GM12891 (cell line): ENCODE data around the gene HSPB2. TPM values are rescaled to one million over a fixed set of nuclear protein-coding genes. Genes with fewer than 3 reads are reported as not detected.
"Not testable (repeated sequence)": the region's sequence is repeated elsewhere in the genome, so short reads cannot be mapped to it uniquely, and the experiment has no call there.

ENCODE experiments used
- DNase-seq: peaks from one replicate; pipeline ENCODE4 v3.0.0; 2011; ENCODE audit warnings: low spot score; ENCODE audit not compliant: insufficient read length
- FAIRE-seq: peaks from 2 replicates; lab custom pipeline; 2011; peaks lifted over from hg19 to GRCh38; lab: Jason Lieb, UNC
- PAX5 ChIP-seq: IDR thresholded peaks from 2 replicates; pipeline ENCODE4 v1.6.1; 2011; ENCODE audit warnings: low read length, moderate library complexity, mild to moderate bottlenecking; ENCODE audit not compliant: insufficient read depth, severe bottlenecking
- POLR2A ChIP-seq: IDR thresholded peaks from 2 replicates; pipeline ENCODE4 v1.6.1; 2011; ENCODE audit warnings: low read depth, low read length, control low read depth
- POLR2AphosphoS5 ChIP-seq: IDR thresholded peaks from 2 replicates; pipeline ENCODE4 v1.6.1; 2011; ENCODE audit warnings: low read depth, low read length, control low read depth
- POU2F2 ChIP-seq: IDR thresholded peaks from 2 replicates; pipeline ENCODE4 v1.6.1; 2011; ENCODE audit warnings: low read depth, mild to moderate bottlenecking, control low read depth, low read length, moderate library complexity
- SPI1 ChIP-seq: IDR thresholded peaks from 2 replicates; pipeline ENCODE4 v1.6.1; 2011; ENCODE audit warnings: low read depth, low read length, control low read depth
- TAF1 ChIP-seq: IDR thresholded peaks from 2 replicates; pipeline ENCODE4 v1.6.1; 2011; ENCODE audit warnings: low read depth, low read length, control low read depth
- polyA plus RNA-seq: library from polyadenylated mRNA; unstranded; fragments of >200 nt; gene quantifications from one replicate; pipeline ENCODE4 v1.2.1, GENCODE V29; 2012; ENCODE audit warnings: low read depth, missing spikeins, inconsistent platforms; ENCODE audit not compliant: missing spikeins

Gene HSPB2, protein sequence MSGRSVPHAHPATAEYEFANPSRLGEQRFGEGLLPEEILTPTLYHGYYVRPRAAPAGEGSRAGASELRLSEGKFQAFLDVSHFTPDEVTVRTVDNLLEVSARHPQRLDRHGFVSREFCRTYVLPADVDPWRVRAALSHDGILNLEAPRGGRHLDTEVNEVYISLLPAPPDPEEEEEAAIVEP
- not detected for polyA plus RNA-seq

- FAIRE-seq: no peak
- no peak for DNase-seq
- TF ChIP-seq POLR2A: no peak
- no peak for TF ChIP-seq POU2F2
- no peak for TF ChIP-seq POLR2AphosphoS5
- TF ChIP-seq PAX5: no peak
- TF ChIP-seq TAF1: no peak
- no peak for TF ChIP-seq SPI1
Observed at GRCh38 chr11:111912535-111912934, at the start of gene HSPB2. TSS of gene HSPB2 (plus strand) at chr11:111912734. CDS start at chr11:111912830, 96 bp downstream.

- no peak for TF ChIP-seq POLR2AphosphoS5
- TF ChIP-seq SPI1: no peak
- TF ChIP-seq TAF1: no peak
- no peak for TF ChIP-seq POU2F2
- no peak for FAIRE-seq
Observed at GRCh38 chr11:111870113-111870512, 42.4 kb upstream of the HSPB2 start.

DNA sequence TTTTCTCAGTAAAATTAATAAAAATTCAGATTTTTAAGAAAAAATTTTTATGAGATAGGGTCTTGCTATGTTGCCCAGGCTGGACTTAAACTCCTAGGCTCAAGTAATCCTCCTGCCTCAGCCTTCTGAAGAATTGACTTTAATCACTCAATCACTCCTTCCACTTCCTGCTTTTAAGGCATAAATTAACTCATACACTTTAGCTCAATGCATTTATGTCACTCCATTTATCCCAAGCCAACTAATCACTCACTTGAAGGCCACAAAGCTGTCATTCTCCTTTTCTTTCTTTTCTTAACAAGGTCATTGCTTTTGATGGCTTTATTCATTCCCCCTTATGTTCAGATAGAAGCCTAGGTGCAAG is 42.0 kb upstream of the HSPB2 start:
- DNase-seq (no peak), FAIRE-seq (no peak)
- no peak for TF ChIP-seq POU2F2
- TF ChIP-seq TAF1: no peak
- TF ChIP-seq POLR2AphosphoS5: no peak
- TF ChIP-seq SPI1: peak; percentile 63
- no peak for TF ChIP-seq PAX5

More at GRCh38 chr11:111870113-111870512, 42.4 kb upstream of the HSPB2 start:
- DNase-seq: no peak

DNA sequence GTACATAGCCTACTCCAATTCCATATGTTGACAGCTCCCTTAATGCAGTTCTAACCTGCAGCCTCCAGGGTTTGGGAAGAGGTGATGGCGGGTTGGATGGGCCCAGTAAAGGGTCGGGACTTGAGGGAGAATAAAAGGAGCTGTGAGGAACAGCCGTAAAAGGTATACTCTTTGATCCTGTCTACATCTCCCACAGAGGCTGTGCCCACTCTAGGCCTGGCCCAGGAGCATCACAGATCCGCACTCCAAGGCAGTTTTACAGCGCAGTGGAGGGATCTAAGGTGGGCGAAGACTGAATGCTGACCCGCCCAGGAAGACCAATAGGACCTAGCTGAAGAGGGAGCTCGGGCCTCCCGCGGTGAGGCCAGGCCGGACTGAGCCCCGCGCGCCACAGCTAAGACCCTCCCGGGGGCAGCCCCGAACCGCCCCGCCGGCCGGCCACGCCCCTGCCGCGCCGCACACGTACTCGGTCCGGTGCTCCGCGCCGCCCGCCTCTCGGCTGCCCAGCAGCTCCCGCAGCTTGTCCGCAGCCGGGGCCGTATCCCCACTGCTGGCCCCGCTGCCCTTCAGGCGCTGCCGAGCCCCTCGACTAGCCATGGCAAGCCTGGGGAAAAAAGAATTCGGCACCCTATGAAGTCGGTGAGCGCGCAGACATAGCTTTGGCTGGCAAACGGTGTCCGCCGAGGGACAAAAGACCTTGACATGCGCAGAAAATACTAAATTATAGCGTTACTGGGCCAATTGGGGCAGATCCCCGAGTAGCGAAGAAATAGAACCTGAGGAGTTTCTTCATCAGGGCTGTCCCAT is 41.4 kb upstream of the HSPB2 start, which contains the start of gene ALG9:
Gene ALG9 (minus strand): TSS at position 696 of the 807 bp plus-strand sequence. CDS start 99 bp downstream, at position 597.
- DNase-seq (peak; percentile 71), FAIRE-seq (peak; percentile 89)
- TF ChIP-seq PAX5: no peak
- 0 out of 2 replicates have a peak, but pooled peaks have one; percentile 41 for TF ChIP-seq POU2F2
- peak; percentile 16; the same call in 1 of the 2 replicates for TF ChIP-seq POLR2A

- TF ChIP-seq SPI1 (no peak), POLR2AphosphoS5 (no peak), POU2F2 (no peak)
- FAIRE-seq (no peak), DNase-seq (no peak)
Observed at GRCh38 chr11:111871693-111872161, 40.8 kb upstream of the HSPB2 start.

DNA sequence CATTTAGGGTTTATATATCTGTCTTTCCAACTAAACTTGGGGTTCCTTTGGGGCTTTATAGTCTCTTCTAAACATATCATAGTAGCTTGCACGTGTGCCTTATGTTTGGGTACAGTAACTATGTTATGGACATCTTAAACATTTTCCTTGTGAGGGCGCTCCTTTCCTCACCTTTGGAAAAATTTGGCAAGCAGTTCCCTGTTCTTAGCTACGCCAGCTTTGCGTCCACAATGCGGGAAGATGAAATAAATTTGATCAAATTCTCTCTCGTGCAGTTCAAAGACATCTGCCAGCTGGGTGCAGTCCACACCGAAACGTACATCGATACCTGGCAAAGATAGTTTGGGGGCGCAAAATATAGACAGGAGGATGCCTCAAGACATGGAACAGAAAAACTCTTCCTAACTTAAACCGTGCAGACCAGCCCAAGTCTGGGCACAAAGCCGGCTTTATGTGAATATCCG is 34.1 kb upstream of the HSPB2 start:
- no peak for FAIRE-seq
- TF ChIP-seq SPI1 (no peak), PAX5 (no peak), TAF1 (no peak), POLR2A (no peak), POU2F2 (no peak)
- no peak for DNase-seq

DNA sequence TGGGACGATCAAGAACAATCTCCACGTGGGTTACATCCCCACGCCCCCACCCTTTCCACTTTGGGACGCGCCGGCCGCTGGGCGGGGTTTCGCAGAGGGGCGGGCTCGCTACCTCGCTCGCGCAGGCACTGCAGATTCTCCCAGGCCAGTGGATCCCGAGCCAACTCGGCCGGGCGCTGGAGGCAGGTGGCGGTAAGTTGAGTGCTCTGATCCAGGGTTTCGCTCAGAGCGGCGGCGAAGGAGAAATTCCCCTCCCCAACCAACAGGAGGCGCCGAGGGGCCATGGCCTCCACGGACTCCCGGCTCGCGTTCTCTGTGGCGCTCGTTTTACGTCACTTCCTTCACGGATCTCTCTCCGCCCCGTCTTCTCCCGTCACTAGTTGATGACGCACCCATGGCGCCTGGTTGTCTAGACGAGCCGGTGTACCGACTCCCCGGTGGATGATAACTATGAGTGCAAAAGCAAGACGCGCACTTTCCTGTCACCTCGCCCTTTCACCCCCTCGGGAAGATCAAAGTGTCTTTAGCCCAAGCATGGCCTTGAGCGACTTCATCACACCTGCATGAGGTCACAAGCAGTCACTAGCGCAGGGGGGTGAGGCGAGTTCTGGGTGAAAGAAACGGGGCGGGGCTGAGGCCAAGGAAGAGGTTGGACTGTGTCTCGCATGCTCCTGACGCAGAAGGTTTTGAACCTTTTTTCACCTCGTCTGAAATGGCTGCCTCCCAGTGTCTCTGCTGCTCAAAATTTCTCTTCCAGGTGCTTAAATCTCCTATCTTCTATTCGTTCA is 33.5 kb upstream of the HSPB2 start, which contains the start of the genes CFAP68 and FDXACB1:
Gene CFAP68 (plus strand): TSS at position 693 of the 788 bp plus-strand sequence. CDS start 20 bp downstream, at position 713.
Gene FDXACB1 (minus strand): TSS at position 317 of the 788 bp plus-strand sequence. CDS start 33 bp downstream, at position 284.
- DNase-seq: peak; percentile 87
- peak; percentile 96 for FAIRE-seq
- TF ChIP-seq POLR2AphosphoS5: peak; percentile 80
- TF ChIP-seq PAX5: no peak
- peak; percentile 81 for TF ChIP-seq POLR2A
- peak; percentile 55; the same call in 1 of the 2 replicates for TF ChIP-seq TAF1

- TF ChIP-seq POLR2A (no peak), POU2F2 (no peak), POLR2AphosphoS5 (no peak), PAX5 (no peak), SPI1 (no peak), TAF1 (no peak)
- DNase-seq: no peak
- no peak for FAIRE-seq
Observed at GRCh38 chr11:111879637-111879960, 32.9 kb upstream of the HSPB2 start.

GRCh38 chr11:111882202-111882601 is 30.3 kb upstream of the HSPB2 start:
- no peak for DNase-seq
- TF ChIP-seq POLR2AphosphoS5 (no peak), POU2F2 (no peak), PAX5 (no peak), SPI1 (no peak), POLR2A (no peak), TAF1 (no peak)
- no peak for FAIRE-seq

- not testable (repeated sequence) for FAIRE-seq, DNase-seq
Observed at GRCh38 chr11:111885053-111885452, 27.5 kb upstream of the HSPB2 start.
